NB4 (cell line): ENCODE measurements around the gene ADGRL3.
A peak's percentile ranks its signal among the peaks of the same experiment; 100 is the strongest.
"Not testable (repeated sequence)": the region's sequence is repeated elsewhere in the genome, so short reads cannot be mapped to it uniquely, and the experiment has no call there.

Experiments used
- DNase-seq: peaks from one replicate; pipeline ENCODE4 v3.0.0; 2010; ENCODE audit warnings: low read depth
- H3K4me3 ChIP-seq: one replicate; pipeline ENCODE4 v1.5.1; 2011; ENCODE audit warnings: mild to moderate bottlenecking, low read depth, low read length, moderate library complexity
- MYC ChIP-seq: IDR thresholded peaks from 2 replicates; pipeline ENCODE4 v1.6.1; 2011; ENCODE audit warnings: low read depth, low read length
- POLR2A ChIP-seq: IDR thresholded peaks from 2 replicates; pipeline ENCODE4 v1.6.1; 2011; ENCODE audit warnings: mild to moderate bottlenecking; ENCODE audit not compliant: insufficient read length; ENCODE audit errors: extremely low read depth
- TF ChIP-seq, protein P1 (sequence below): IDR thresholded peaks from 2 replicates; pipeline ENCODE4 v1.6.1; 2011; ENCODE audit warnings: low read depth, low read length
- TF ChIP-seq, protein P2 (sequence below): IDR thresholded peaks from one replicate; pipeline ENCODE4 v1.5.1; 2012; ENCODE audit warnings: low read depth, low read length

Gene ADGRL3

DNA sequence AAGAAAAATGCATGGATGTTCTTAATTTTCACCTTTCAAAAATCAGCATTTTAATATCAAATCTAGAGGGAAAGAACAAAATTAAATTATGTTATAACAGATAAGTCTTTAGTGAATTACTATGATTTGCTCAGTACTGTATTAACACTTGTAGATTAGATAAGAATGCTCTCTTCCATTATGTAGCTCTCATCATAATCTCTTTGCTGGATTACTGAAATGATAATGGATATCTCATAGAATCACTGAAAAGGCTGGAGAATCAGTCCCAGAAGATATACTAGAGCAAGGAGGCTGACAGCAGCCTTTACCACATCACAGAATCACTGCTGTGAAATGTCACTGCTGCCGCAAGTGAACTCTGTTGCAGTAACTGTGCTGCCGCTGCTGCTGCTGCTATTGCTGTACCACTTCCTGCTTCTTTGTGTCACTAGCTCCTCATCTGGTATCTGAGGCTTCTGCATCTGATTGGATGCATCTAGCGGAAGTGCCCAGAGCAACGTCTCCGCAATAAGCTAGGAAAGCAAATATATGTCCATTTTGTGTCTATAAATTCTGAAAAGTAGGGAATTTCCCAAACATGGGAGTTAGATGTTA lies 738.2 kb downstream of the ADGRL3 start:
- TF ChIP-seq, protein P1, sequence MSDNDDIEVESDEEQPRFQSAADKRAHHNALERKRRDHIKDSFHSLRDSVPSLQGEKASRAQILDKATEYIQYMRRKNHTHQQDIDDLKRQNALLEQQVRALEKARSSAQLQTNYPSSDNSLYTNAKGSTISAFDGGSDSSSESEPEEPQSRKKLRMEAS, result no peak
- TF ChIP-seq MYC (no peak), POLR2A (no peak)
- DNase-seq, result peak; percentile 1
- H3K4me3 ChIP-seq, result no peak overlapping the region

DNA sequence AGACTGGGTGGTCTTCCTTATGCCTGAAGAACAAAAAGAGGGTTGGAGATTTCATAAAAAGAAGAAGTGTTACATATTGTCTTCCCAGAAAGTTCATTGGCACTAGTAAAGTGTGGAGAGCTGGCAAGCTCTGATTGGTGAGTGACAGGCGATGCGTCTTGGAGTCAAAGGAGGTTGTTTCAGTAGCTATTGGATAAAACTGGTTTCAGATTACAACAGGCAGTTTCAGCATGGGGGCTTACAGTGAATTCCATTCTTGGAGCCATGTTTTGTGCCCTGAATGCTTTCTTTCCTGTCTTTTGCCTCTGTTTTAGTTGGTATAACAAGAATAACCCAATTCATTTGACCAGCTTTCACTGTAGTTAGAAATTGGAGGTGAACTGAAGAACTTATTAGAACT lies 750.5 kb downstream of the ADGRL3 start:
- no peak for DNase-seq
- H3K4me3 ChIP-seq, result no peak overlapping the region
- TF ChIP-seq MYC (no peak), POLR2A (no peak)
- TF ChIP-seq, protein P2, sequence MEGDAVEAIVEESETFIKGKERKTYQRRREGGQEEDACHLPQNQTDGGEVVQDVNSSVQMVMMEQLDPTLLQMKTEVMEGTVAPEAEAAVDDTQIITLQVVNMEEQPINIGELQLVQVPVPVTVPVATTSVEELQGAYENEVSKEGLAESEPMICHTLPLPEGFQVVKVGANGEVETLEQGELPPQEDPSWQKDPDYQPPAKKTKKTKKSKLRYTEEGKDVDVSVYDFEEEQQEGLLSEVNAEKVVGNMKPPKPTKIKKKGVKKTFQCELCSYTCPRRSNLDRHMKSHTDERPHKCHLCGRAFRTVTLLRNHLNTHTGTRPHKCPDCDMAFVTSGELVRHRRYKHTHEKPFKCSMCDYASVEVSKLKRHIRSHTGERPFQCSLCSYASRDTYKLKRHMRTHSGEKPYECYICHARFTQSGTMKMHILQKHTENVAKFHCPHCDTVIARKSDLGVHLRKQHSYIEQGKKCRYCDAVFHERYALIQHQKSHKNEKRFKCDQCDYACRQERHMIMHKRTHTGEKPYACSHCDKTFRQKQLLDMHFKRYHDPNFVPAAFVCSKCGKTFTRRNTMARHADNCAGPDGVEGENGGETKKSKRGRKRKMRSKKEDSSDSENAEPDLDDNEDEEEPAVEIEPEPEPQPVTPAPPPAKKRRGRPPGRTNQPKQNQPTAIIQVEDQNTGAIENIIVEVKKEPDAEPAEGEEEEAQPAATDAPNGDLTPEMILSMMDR, result no peak
- TF ChIP-seq, protein P1, result no peak

DNA sequence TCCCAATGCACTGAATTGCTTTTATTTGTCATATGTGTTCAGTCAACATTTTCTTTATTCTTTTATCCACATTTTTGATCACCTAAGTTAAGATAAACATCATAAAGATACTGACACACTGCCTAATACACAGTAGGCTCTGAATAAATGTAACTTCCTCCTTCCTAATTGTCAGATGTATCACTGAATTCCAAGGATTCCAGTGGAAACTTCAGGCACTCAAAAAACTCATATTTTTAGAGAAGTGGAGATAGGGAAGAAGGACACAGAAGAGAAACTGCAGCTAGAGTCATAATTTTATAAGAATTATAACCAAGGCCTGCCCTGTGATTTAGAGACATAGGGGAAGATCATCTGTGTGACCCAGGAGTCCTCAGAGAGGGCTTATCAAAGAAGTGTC lies 753.3 kb downstream of the ADGRL3 start:
- H3K4me3 ChIP-seq, result no peak overlapping the region
- DNase-seq, result no peak
- TF ChIP-seq MYC, result no peak
- no peak for TF ChIP-seq POLR2A
- TF ChIP-seq, protein P2, result no peak
- TF ChIP-seq, protein P1, result no peak

DNA sequence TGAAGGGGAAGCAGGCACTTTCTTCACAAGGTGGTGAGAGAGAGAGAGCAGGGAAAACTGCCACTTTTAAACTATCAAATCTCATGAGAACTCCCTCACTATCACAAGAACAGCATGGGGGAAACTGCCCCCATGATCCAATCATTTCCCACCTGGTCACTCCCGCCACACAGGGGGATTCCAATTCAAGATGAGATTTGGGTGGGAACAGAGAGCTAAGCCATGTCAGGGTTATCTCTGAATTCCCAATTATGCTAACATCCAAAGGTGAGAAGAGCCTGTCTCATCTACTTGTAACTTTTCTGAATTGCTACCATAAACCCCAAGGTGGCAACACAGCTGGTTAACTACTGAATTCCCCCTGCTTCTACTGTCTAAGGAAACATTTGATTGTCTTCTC lies 758.5 kb downstream of the ADGRL3 start:
- DNase-seq, result no peak
- H3K4me3 ChIP-seq, result no peak overlapping the region
- TF ChIP-seq, protein P1, result no peak

DNA sequence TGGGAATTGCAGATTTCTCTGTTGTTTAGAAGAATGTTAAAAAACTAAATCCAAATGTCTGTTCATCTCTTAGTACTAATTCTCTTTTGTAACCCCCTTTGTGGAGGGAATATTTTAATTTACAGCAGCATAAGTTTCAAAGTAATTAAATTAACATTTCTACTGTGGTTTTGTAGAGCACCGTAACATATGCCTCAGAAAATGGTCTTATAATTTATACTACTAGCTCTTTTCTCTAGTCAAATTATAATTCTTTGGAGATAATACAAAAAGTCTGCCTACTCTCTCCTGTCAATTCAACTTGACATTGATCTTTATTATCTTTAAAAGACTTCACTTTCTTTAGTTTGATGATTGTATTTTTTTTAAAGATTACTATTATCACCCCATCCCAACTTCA lies 759.0 kb downstream of the ADGRL3 start:
- TF ChIP-seq, protein P1, result no peak
- TF ChIP-seq, protein P2, result no peak
- no peak for TF ChIP-seq MYC
- TF ChIP-seq POLR2A, result no peak
- H3K4me3 ChIP-seq, result no peak overlapping the region
- no peak for DNase-seq

DNA sequence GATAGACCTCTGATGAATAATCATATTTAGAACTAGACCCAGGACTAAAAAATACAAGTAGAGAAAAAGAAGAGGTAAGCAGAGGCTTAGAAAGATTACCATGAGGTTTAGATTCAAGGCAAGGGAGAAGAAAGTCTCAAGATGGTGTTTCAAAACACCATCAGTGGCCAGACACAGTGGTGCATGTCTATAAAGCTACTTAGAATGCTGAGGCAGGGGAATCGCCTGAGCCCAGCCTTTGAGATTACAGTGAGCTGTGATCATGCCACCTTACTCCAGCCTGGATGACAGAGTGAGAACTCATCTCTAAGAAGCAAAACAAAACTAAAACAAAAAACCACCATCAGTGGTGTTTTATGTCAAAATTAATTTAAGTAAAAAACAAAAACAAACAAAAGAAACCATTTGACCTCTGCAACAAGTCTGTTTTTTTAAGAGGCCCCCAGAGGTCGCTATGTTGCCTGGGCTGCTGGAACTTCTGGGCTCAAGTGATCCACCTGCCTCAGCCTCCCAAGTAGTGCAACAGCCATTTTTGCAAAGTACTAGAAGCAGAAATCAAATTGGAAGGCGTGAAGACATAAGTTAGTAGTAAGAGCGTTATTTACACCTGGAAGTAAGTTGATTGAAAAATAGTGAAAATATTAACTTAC lies 784.3 kb downstream of the ADGRL3 start:
- TF ChIP-seq, protein P1, result no peak
- no peak for TF ChIP-seq POLR2A
- no peak for TF ChIP-seq MYC
- TF ChIP-seq, protein P2, result peak; percentile 8
- peak; percentile 5 for DNase-seq
- H3K4me3 ChIP-seq, result no peak overlapping the region

DNA sequence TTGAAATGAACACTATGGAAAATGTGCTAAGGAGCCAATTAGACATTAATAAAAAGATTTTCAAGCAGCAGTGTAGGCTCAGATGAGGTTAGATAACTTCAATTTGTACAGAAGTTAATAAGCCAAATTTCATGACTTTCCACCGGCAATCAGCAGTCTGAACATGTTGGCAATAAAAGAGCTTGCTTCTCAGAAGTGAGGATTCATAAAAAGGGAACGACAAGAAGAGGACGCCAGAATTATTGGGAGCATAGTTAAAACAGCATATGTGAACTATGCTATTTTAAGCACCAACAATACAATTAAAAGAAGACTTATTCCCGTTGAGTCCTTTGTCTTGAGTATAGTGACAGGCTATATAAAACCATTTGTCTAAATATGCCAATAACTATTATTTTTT lies 785.3 kb downstream of the ADGRL3 start:
- H3K4me3 ChIP-seq, result no peak overlapping the region
- TF ChIP-seq, protein P1, result no peak
- TF ChIP-seq, protein P2, result no peak
- no peak for TF ChIP-seq POLR2A
- no peak for TF ChIP-seq MYC
- no peak for DNase-seq

DNA sequence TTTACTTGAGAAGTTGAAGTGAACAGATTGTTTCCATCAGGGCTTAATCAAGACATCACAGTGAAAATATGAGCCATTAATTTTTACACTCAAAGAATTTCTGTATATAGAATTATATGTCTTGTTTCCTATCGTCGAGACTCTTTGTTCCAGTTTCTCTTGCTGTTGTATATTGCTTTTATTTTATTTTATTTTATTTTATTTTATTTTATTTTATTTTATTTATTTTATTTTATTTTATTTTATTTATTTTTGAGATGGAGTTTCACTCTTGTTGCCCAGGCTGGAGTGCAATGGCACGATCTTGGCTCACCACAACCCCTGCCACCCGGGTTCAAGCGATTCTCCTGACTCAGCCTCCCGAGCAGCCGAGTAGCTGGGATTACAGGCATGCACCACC lies 786.8 kb downstream of the ADGRL3 start:
- not testable (repeated sequence) for DNase-seq, H3K4me3 ChIP-seq
